ENCODE data around the gene MCC.

The MCC gene

GRCh38 chr5:113282472-113282871, 205.8 kb downstream of the MCC start:
- no peak for DNase-seq (ENCODE audit: low read depth)
- TF ChIP-seq, protein P1, sequence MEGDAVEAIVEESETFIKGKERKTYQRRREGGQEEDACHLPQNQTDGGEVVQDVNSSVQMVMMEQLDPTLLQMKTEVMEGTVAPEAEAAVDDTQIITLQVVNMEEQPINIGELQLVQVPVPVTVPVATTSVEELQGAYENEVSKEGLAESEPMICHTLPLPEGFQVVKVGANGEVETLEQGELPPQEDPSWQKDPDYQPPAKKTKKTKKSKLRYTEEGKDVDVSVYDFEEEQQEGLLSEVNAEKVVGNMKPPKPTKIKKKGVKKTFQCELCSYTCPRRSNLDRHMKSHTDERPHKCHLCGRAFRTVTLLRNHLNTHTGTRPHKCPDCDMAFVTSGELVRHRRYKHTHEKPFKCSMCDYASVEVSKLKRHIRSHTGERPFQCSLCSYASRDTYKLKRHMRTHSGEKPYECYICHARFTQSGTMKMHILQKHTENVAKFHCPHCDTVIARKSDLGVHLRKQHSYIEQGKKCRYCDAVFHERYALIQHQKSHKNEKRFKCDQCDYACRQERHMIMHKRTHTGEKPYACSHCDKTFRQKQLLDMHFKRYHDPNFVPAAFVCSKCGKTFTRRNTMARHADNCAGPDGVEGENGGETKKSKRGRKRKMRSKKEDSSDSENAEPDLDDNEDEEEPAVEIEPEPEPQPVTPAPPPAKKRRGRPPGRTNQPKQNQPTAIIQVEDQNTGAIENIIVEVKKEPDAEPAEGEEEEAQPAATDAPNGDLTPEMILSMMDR (IDR thresholded peaks at IDR 0.05; ENCODE audit: low read length, missing control alignments): no peak
- H3K4me3 ChIP-seq (replicated peaks; ENCODE audit: low read depth, low read length): no peak overlapping the region

DNA sequence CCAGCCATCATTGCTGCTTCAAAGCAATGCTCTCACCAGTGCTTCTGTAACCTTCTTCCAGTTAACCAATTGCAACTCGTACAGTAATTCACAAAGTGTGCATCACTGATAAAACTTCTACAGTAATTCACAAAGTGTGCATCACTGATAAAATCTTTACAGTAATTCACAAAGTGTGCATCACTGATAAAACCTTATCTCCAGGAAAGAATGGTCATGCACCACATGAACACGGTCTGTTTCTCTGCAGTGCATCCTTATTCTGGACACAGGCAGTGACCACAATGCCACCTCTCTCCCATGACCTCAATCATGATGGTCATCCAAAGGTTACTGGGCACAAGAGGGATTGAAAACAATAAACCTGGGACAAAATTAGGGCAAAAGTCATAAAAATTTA, 207.1 kb downstream of the MCC start:
- no peak overlapping the region for H3K4me3 ChIP-seq (replicated peaks; ENCODE audit: low read depth, low read length)
- TF ChIP-seq, protein P1 (IDR thresholded peaks at IDR 0.05; ENCODE audit: low read length, missing control alignments): no peak
- DNase-seq (ENCODE audit: low read depth): no peak

GRCh38 chr5:113280541-113280940, 207.7 kb downstream of the MCC start:
- no peak overlapping the region for H3K4me3 ChIP-seq (replicated peaks; ENCODE audit: low read depth, low read length)
- no peak for DNase-seq (ENCODE audit: low read depth)
- TF ChIP-seq, protein P1 (IDR thresholded peaks at IDR 0.05; ENCODE audit: low read length, missing control alignments): no peak

DNA sequence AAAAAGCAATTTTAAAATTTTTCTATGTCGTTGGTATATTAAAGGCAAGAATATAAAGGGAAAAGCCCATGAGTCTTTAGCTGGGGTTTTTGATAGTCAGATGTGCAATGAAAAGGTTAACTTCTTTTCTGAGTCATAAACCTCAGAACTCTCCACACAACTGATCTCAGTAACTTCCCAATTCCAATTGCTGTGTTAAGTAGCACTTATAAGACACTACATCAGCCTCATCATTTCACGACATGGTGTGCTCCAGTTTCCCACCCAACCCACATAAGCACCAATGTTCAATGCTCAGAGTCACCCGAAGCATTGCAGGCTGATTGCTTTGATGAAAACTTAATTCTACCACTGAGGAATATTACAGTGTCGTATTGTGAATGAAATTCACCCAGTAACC, 209.3 kb downstream of the MCC start:
- DNase-seq (ENCODE audit: low read depth): no peak
- TF ChIP-seq, protein P1 (IDR thresholded peaks at IDR 0.05; ENCODE audit: low read length, missing control alignments): no peak
- no peak overlapping the region for H3K4me3 ChIP-seq (replicated peaks; ENCODE audit: low read depth, low read length)

DNA sequence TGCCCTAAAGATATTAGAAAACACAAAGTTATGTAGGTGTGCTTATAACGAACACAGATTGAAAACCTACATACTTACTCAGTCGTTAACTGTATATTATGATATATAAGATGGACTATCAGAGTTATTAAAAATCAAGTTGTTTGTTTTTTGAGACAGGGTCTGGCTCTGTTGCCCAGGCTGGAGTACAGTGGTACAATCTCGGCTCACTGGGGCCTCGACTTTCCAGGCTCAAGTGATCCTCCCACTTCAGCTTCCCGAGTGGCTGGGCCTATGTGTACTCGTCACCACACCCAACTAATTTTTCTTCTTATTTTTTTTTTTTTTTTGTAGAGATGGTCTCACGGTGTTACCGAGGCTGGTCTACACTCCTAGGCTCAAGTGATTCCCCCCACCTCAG, 211.8 kb downstream of the MCC start:
- DNase-seq (ENCODE audit: low read depth): no peak
- no peak overlapping the region for H3K4me3 ChIP-seq (replicated peaks; ENCODE audit: low read depth, low read length)
- TF ChIP-seq, protein P1 (IDR thresholded peaks at IDR 0.05; ENCODE audit: low read length, missing control alignments): no peak

DNA sequence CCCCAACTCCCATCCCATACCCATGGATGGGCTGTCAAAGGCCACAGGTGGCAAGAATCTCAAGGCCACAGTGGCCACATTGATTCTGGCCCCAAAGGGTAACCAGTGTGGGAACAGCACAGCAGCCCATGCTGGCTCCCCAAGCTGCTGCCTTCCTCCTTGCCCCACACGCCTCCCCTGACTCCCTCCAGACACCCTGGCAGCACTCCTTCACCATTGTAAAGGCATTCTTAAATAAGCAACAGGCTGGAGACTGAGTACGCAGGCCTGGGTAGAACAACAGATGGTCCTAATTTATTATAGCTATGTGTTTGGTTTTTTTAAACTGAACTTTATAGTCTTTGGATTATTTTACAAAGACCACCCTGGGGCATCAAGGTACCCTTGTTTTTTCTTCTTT, 212.3 kb downstream of the MCC start:
- no peak overlapping the region for H3K4me3 ChIP-seq (replicated peaks; ENCODE audit: low read depth, low read length)
- TF ChIP-seq, protein P1 (IDR thresholded peaks at IDR 0.05; ENCODE audit: low read length, missing control alignments): no peak
- no peak for DNase-seq (ENCODE audit: low read depth)

GRCh38 chr5:113274836-113275414, 213.3 kb downstream of the MCC start:
- H3K4me3 ChIP-seq (replicated peaks; ENCODE audit: low read depth, low read length): no peak overlapping the region
- TF ChIP-seq, protein P1 (IDR thresholded peaks at IDR 0.05; ENCODE audit: low read length, missing control alignments): no peak
- DNase-seq (ENCODE audit: low read depth): no peak
